Smooth muscle cell (in vitro differentiated cells): Measurements from ENCODE around the gene TSPAN12. TPM values are rescaled to one million over a fixed set of nuclear protein-coding genes. Genes with fewer than 3 reads are reported as not detected.

ENCODE experiments used
- DNase-seq: peaks from one replicate; lab custom pipeline; 2025; ENCODE audit not compliant: unreplicated experiment; lab: John Stamatoyannopoulos, UW
- H2AFZ ChIP-seq: fragments of 200-600 bp; sonication (generic); 2 replicates; pipeline ENCODE4 v1.6.0; 2016; ENCODE audit warnings: antibody characterized with exemption, low read depth, mild to moderate bottlenecking
- H3F3A ChIP-seq: fragments of 200-600 bp; sonication (generic); 2 replicates; pipeline ENCODE4 v1.6.0; 2017; ENCODE audit warnings: antibody characterized with exemption, low read depth
- H3K27ac ChIP-seq: fragments of 200-600 bp; sonication (generic); 2 replicates; pipeline ENCODE4 v1.5.1; 2016; ENCODE audit warnings: low read depth, mild to moderate bottlenecking
- H3K27me3 ChIP-seq: fragments of 200-600 bp; sonication (generic); 2 replicates; pipeline ENCODE4 v1.6.1; 2016; ENCODE audit warnings: low read depth, mild to moderate bottlenecking
- H3K36me3 ChIP-seq: fragments of 200-600 bp; sonication (generic); 2 replicates; pipeline ENCODE4 v1.5.1; 2016; ENCODE audit warnings: low read depth
- H3K4me1 ChIP-seq: fragments of 200-600 bp; sonication (generic); 2 replicates; pipeline ENCODE4 v1.5.1; 2016; ENCODE audit warnings: low read depth
- H3K4me2 ChIP-seq: fragments of 200-600 bp; sonication (generic); 2 replicates; pipeline ENCODE4 v1.6.0; 2016; ENCODE audit warnings: mild to moderate bottlenecking
- H3K4me3 ChIP-seq: fragments of 200-600 bp; sonication (generic); 2 replicates; pipeline ENCODE4 v1.5.1; 2016; ENCODE audit warnings: mild to moderate bottlenecking
- H3K79me2 ChIP-seq: fragments of 200-600 bp; sonication (generic); 2 replicates; pipeline ENCODE4 v1.6.0; 2016; ENCODE audit warnings: low read depth, mild to moderate bottlenecking
- H3K9ac ChIP-seq: fragments of 200-600 bp; sonication (generic); 2 replicates; pipeline ENCODE4 v1.6.0; 2016; ENCODE audit warnings: low read depth
- H3K9me3 ChIP-seq: fragments of 200-600 bp; sonication (generic); replicated peaks from 2 replicates; pipeline ENCODE4 v1.5.1; 2016; ENCODE audit warnings: low read depth
- H4K20me1 ChIP-seq: fragments of 200-600 bp; sonication (generic); 2 replicates; pipeline ENCODE4 v1.6.0; 2016; ENCODE audit warnings: low read depth
- WGBS: methylation state at CpG from one replicate; pipeline ENCODE4 v1.1.7; 2016; ENCODE audit warnings: low lambda C conversion rate; 5-methylcytosine and 5-hydroxymethylcytosine counted together
- polyA plus RNA-seq: library from polyadenylated mRNA; unstranded; fragments of >200 nt; fragmentation: Nextera tagmentation; extraction: Ambion mirVana; gene quantifications from 2 replicates; pipeline ENCODE4 v1.2.1, GENCODE V29; 2016
- total RNA-seq: library from RNA; depleted of rRNA; stranded (reverse); fragments of >200 nt; gene quantifications from 2 replicates; pipeline ENCODE4 v1.2.3, GENCODE V29; 2014
- TF ChIP-seq, protein P1 (sequence below): fragments of 200-600 bp; sonication (generic); IDR thresholded peaks from 2 replicates; pipeline ENCODE4 v1.5.1; 2017; ENCODE audit warnings: borderline replicate concordance, mild to moderate bottlenecking, antibody characterized with exemption; ENCODE audit not compliant: insufficient read depth, poor library complexity, severe bottlenecking

TSPAN12 gene
- total and polyA plus RNA-seq, 2 experiments from 2014 or later: 3.7 to 5.8 TPM

DNA sequence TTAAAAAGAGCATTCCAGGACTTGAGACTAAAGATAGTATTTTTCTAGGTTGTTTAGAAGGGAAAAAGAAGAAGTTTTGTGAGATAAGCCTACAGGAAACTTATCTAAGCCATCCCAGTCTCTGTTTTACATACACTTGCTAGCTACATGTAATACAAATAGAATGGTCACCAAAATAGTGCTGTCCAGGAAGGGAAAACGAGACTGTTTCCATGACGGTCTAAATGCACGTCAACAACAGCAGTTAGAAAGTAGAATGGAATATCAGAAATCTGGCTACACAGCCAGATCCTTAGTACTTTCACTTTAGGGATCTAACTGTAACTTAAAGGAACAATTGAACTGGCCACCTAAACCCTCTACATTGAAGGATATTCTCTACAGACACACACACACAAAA is 117.6 kb downstream of the TSPAN12 start:
- H3F3A ChIP-seq: no peaks in the 10 kb centered on the region
- H3K9ac ChIP-seq: no peak overlapping the region
- no peaks in the 10 kb centered on the region for H3K9me3 ChIP-seq
- TF ChIP-seq, protein P1, sequence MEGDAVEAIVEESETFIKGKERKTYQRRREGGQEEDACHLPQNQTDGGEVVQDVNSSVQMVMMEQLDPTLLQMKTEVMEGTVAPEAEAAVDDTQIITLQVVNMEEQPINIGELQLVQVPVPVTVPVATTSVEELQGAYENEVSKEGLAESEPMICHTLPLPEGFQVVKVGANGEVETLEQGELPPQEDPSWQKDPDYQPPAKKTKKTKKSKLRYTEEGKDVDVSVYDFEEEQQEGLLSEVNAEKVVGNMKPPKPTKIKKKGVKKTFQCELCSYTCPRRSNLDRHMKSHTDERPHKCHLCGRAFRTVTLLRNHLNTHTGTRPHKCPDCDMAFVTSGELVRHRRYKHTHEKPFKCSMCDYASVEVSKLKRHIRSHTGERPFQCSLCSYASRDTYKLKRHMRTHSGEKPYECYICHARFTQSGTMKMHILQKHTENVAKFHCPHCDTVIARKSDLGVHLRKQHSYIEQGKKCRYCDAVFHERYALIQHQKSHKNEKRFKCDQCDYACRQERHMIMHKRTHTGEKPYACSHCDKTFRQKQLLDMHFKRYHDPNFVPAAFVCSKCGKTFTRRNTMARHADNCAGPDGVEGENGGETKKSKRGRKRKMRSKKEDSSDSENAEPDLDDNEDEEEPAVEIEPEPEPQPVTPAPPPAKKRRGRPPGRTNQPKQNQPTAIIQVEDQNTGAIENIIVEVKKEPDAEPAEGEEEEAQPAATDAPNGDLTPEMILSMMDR: no peak
- H3K27ac ChIP-seq: no peak overlapping the region
- H3K4me2 ChIP-seq: no peak overlapping the region
- no peak for DNase-seq
- no peaks in the 10 kb centered on the region for H3K27me3 ChIP-seq
- no peaks in the 10 kb centered on the region for H3K79me2 ChIP-seq
- no peaks in the 10 kb centered on the region for H4K20me1 ChIP-seq
- no peaks in the 10 kb centered on the region for H3K36me3 ChIP-seq
- WGBS: 65% methylated on average over 3 of the region's 3 CpGs
- no peak overlapping the region for H3K4me3 ChIP-seq
- peaks cover 24% of the 10 kb centered on the region for H3K4me1 ChIP-seq
- peak overlapping the region; percentile 33 for H2AFZ ChIP-seq

DNA sequence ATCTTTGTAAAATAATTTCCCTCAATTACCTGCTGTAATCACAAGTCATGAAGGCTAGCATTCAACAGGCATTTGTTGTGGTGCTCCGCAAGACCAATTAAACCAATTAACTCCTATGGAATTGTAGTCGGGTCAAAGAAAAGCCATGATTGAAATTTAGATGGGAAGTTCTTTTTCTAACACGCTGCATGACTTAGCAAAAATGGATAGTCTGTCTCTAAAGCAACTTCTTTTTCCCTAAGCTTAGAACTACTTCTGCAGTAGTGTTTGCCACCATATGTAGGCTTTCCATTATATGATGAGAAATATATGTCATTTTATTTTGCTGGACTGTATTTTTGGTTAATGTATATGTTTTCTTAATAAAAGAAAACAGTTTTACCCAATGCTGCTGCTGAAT is 119.1 kb downstream of the TSPAN12 start:
- Histone ChIP-seq H3K27me3 (no peaks in the 10 kb centered on the region), H4K20me1 (no peaks in the 10 kb centered on the region), H3F3A (no peaks in the 10 kb centered on the region), H3K27ac (no peak overlapping the region), H3K9me3 (no peaks in the 10 kb centered on the region), H3K9ac (no peak overlapping the region), H3K4me3 (no peak overlapping the region), H2AFZ (no peak overlapping the region), H3K4me1 (peaks cover 24% of the 10 kb centered on the region), H3K79me2 (no peaks in the 10 kb centered on the region), H3K36me3 (no peaks in the 10 kb centered on the region), H3K4me2 (no peak overlapping the region)
- WGBS: 64% methylated on average over 3 of the region's 3 CpGs
- DNase-seq: no peak
- TF ChIP-seq, protein P1: no peak

Other genes with a start within 250 kb of the TSPAN12 start
- gene ING3, start 92.6 kb upstream of the TSPAN12 start, total RNA-seq: 11.8 and 23.1 TPM in 2 replicates
- 8.4 and 12.4 TPM in 2 replicates for gene ING3, start 92.6 kb upstream of the TSPAN12 start, polyA plus RNA-seq
- gene CPED1, start 130.6 kb upstream of the TSPAN12 start, total RNA-seq: 12.9 and 21.6 TPM in 2 replicates
- gene CPED1, start 130.6 kb upstream of the TSPAN12 start, polyA plus RNA-seq: 5.8 and 9.5 TPM in 2 replicates